HG03439 (cell line): ENCODE data around the gene GSTO1.

ENCODE experiments used
- ATAC-seq: cut with Tn5 transposase; IDR thresholded peaks from one replicate; pipeline ENCODE4 v1.9.1; 2021; ENCODE audit warnings: mild to moderate bottlenecking, moderate library complexity; ENCODE audit not compliant: unreplicated experiment

Gene GSTO1

DNA sequence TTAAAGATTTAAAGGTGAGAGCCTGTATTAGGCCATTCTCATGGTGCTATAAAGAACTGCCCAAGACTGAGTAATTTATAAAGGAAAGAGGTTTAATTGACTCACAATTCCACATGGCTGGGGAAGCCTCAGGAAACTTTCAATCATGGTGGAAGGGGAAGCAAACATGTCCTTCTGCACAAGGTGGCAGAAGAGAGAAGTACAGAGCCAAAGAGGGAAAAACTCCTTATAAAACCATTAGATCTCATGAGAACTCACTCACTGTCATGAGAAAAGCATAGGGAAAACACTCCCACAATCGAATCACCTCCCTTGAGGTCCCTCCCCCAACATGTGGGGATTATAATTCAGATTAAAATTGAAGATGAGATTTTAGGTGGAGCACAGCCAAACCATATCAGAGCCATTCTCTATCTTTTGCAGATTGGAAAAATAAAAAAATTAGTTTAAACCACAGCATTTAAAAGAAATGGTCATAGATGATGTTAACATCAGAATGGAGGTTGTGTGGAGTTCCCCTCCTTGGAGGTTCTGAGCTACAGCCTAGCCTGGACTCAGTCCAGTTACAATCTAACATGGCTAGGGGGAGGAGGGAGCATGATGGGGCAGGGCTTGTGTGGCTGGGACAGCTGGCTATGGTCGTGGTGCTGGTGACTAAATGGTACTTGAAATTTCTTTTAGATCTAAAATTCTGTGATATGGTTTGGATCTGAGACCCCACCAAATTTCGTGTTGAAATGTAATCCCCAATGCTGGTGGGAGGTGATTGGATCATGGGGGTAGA is 47.4 kb downstream of the GSTO1 start:
- no peak for ATAC-seq

DNA sequence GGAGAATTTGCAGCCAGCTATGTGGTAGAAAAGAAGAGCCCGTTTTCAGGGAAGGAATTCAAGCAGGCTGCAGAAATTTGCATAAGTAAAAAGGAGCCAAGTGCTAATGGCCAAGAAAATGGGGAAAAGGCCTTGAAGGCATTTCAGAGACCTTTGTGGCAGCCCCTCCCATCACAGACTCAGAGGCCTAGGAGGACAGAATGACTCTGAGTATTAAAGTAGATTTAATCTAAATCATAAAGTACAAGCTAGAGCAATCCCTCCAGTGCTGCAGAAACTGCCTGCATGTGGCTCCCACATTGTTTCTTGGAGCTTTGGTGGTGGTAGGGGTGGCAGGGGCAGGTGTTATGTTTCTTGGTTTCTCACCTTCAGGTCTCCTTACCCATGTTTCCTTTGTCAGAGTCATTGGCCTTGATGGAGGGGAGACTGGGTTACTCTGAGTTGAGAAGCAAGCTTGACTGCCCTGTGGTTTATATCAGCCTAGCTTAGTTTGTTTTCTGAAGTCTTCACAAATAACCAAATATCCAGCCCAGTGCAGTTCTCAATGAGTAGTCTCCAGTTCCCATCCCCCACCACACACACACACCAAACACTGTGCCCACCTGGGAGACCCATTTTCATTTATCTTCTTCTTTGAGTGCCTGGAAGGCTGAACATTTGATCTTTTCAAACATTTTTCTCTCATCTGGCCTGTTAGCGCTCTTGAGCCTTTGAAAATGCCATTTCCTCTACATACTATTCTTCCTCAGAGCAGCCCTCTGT is 49.1 kb downstream of the GSTO1 start:
- ATAC-seq, result no peak

DNA sequence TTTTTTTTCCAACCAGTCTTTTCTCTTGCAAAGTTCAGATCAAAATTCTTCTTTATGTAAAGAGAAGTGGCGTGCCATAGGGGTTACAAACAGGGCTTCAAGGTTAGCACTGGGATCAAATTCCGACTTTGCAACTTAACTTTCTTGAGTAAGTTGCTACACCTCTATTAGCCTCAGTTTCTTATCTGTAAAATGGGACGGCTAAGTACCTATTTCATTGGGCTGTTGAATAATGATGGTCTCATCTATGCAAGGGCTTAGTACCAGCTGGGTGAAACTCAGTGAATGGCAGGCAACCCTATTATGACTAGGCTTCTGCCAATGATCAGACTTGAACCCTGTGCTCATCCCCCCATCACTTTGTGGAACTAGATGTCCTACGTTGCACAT is 49.7 kb downstream of the GSTO1 start:
- ATAC-seq, result no peak

DNA sequence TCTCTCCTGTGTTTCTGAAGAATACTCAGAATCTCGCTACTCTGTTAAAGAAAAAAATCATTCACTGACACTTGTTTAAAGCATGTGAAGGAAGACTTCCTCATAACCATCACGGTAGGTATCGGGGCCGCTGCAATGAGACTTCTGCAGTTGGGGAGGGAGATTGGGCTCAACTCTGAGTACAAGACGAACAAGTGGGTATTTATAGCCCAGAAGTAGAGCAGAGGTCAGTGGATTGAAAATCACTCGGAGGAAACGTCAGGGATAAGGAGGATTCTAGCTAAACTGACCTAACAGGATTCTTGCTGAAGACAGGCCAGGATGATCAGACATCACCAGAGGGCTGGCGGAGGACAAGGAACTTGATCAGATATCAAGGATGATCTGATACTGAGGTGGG is 50.2 kb downstream of the GSTO1 start:
- no peak for ATAC-seq

DNA sequence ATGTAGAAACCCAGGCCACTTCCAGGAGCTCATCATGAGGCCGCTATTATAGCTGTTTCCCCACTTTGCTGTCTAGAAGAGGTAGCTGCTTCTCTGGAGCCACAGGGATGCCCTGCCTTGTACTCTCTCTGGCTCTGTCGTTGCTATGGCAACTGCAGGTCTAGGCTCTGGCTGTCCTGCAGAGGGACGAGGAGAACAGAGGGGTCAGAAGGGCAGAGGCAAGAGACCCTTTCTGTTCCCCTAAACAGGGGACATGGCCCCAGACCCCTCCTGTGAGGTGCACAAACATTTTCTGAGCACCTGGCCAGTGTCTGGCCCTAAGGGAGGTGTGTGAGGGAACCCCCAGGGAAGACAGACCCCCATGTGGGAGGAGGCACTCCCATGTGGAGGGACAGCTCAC is 52.2 kb downstream of the GSTO1 start:
- ATAC-seq, result no peak

DNA sequence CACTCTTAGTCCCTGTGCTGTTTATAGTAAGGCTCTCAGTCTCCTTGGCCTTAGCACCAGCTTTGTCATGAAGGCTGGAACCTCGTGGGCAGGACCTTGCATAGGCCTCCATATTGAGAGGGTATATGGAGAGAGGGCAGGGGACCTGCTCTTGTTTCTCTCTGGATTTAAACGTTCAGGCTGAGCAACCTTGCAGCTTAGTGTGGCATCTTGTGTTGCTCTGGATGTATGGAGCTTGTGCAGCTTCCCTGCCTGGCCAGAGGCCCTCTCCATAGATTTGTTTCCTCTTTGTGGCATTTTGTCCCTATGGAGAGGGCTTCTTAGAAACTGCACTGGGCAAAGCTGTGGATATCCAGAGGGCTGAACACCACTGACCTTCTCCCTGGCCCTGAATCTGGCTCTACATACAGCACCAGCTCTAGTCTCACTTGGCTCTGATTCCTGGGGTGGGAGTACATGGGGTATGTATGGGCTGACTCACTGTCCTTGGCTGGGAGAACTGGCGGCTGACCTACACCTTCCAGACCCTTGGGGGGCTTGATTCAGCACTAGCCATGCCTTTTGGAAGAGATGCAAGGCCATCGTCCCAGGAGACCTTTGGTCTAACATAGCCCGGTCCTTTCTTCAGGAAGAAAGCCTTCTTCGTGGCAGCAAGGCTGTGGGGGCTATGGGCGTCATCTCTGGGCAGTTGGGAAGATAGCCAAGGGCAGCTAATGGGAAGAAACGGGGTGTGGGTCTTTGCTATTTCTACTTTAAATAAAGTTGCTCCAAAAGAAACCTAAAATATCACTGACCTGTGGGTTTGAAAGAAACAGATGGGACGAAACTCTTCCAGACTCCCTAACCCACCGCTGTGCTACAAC is 53.1 kb downstream of the GSTO1 start:
- ATAC-seq, result no peak

DNA sequence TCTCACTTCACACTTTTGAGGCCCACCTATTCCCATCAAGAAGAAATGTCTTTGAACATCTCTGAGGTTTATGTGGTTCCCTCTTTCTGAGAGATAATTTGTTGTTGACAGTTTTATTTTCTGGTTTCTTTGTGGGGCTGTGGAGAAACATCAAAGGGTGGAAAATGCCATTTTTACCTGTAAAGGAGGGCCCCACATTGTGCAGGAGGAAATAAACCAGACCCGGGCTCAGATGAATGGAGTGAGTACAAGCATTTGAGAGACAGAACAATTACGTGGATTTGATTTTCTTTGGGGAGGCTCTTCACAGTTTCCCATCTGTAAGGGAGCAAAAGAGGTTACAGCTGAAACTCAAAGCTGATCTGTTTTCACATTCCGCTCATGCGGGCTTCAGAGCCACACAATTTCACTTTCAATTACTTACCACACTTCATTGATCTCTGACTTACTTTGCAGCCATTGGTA is 53.8 kb downstream of the GSTO1 start:
- ATAC-seq, result no peak

DNA sequence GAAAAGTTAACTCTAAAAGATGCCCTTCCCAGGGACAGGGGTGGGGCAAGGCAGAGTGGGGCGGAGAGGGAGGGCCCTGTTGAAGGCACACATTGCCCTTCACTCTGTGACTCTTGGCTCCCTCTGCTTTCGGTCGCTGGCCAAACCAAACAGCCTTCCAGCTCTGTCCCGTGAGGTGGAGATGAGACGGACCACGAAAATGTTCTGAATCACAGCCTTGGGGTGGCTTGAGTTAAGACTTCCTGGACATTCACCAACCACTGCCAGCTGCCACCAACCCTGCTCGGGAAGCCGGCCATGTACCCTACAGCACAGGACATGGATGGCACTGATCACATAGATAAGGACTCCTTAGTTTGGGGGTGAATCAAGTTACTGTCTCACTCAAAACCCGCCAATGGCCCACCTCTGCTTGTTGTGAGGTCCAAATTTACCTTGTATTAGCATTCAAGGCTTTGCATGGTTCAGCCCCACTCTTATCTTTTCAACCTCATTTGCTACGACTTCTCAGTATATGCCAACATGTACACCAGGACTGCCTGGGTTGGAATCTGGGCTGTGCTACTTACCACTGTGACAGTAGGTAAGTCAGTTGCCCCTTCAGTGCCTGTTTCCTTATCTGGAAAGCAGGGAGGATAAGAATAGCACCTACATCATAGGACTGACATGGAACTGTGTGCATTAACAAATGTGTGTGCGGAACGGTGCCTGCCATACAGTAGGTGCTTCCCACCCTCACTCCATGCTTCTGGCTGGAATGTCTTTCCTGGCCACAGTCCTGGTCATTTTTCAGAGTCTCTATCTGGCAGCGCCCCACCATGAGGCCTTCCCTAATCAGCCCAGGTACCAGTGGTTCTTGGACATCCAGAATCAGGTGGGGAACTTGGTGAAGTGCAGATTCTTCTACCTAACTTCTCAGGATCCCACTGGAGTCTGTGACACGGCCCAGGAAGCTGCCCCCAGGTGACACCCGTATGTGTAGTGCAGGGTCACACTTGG is 55.6 kb downstream of the GSTO1 start:
- no peak for ATAC-seq

DNA sequence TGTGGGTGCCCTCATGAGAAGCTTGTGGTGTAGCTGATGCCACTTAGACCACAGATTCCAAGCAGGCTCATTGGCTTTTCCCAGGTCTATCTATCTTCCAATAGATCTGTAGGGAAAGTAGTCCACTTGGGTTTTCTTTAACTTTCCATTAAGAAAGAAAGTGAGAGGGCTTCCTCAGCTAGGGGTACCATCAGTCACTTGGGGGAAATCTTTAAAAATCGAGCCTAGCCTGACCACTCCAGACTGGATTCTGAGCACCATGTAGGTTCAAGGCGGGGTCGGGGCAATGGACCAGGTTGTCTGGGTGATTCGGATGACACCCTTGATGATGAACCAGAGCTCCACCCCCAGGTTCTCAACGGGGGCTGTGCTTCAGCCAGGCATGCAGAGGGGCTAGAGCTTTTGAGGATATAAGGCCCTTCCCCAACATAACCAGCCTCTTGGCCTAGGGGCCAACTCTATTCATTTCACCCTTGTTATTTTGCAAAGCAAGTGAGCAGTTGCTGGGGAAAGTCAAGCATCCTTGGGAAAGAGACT is 56.6 kb downstream of the GSTO1 start:
- no peak for ATAC-seq

DNA sequence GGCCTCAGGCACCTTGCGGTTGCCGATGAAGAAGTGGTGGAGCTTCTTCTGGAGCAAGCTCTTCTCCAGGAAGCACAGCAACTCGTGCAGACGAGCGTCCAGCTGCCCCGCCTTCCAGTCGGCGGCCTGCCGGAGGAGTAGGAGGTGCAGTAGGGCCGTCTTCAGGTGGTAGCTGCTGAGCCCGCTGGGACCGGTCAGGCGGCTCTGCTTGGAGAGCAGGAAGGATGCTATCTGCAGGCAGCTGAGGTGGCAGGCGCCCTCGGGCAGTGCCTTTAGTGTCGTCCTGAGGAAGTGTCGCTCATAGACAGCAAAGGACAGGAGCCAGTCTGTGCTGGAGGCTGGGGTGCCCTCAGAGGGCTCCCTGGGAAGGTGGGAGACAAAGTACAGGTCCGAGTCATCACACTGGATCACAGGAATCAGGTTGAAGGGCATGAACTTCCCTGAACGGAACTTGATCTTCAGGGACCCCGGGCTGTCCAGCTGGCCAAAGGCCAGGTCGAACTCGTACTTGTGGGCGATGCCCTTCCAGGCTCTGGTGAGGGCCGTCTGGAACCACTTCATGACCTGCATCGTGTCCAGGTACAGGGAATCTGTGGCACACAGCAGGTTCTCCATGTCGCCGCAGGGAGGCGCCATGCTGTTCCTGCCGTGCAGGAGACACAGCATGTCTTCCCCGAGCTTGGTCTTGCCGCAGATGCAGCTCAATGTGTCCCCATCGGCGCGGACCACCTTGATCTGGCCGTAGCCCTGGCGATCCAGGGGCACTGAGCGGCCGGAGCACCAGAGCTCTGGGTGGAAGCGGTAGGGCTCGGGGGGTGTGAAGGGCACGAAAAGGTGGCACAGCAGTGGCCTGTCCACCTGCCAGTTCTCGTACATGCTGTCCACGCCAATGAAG is 60.1 kb downstream of the GSTO1 start:
- no peak for ATAC-seq

DNA sequence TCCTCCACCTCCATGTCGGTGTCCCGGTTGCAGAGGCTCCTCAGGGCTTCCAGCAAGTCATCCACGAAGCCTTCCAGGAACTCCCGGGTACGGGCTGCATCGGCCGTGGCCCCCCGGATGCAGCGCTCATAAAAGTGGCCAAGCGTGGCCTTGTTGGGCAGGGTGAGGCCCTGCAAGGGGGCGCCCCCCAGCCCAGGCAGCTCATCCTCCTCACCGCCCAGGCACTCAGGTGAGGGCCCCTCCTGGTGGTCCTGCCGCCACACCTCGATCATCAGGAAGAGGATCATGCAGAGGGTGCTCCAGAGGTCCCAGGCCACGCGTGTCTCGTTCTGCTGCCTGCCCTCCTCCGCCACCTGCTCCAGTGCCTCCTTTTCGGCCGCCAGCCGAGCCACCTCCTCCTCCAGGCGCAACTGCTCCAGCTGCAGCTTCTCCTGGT is 60.8 kb downstream of the GSTO1 start:
- ATAC-seq, result no peak

DNA sequence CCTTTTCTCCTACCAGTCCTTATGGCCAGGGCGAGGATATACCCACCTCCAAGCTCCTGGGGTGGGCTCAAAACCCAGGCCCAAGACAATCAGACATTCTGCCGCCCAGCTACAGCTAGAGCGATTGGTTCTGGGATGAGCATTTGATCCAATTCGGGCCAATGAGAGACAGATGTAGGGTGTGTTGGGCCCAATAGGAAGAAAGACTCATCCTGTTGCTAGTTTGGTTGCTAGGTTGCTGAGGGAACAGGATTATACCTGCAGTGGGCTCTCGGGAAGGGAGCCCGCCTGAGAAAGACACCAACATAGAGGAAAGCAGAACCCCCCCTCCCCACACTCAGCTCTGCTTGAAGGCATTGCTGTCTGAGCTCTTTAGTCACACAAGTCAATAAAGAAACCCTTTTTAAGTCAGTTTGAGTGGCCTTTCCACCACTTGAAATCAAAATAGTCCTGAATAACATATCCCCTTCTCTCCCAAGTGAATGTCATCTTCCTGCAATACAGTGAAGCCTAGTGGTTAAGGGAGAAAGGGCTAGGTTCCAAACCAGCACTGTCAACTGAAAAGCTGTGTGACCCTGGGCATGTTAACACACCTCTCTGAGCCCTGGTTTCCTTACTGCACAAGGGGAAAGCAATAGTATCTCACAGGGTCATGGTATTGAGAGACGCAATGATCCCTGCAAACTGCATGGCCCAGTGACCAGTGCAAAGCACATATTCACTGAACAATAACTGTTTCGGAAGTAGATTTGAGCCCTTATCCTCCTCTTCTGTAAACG is 61.8 kb downstream of the GSTO1 start:
- ATAC-seq, result no peak
